ENCODE measurements around the gene RNMT.

Gene RNMT

DNA sequence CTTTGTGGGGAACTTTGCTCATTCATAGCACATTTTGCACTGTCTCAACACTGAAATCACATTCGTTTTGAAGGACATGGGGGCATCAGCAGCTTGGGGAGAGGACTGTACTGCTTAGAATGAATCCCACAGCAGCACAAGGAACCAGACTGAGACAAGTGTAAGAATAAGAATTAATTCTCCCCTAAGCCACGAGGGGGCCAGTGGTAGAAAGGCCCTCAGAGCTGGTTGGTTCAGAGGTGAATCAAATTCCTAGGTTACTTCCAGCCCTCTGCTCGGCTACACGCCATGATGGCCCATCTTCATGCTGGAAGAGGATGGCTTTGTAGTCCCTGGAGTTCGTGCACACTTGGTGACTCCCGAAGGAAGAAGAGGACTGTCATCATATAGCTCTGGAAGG is 85.5 kb downstream of the RNMT start:
- H3K27ac ChIP-seq (ENCODE audit: low read depth, low read length) = no peak overlapping the region
- H3K36me3 ChIP-seq (ENCODE audit: control insufficient read depth, insufficient read depth, low read length) = no peaks in the 10 kb centered on the region
- H3K27me3 ChIP-seq (ENCODE audit: control insufficient read depth, insufficient read depth, low read length) = no peaks in the 10 kb centered on the region
- peaks cover 45% of the 10 kb centered on the region for H3K4me1 ChIP-seq (ENCODE audit: control insufficient read depth, insufficient read depth, low read length)
- no peak overlapping the region for H3K9ac ChIP-seq (ENCODE audit: low read length)
- H3K9me3 ChIP-seq (ENCODE audit: control insufficient read depth, insufficient read depth, low read depth, low read length) = no peaks in the 10 kb centered on the region
- no peak overlapping the region for H3K4me3 ChIP-seq (ENCODE audit: low read depth, low read length)

DNA sequence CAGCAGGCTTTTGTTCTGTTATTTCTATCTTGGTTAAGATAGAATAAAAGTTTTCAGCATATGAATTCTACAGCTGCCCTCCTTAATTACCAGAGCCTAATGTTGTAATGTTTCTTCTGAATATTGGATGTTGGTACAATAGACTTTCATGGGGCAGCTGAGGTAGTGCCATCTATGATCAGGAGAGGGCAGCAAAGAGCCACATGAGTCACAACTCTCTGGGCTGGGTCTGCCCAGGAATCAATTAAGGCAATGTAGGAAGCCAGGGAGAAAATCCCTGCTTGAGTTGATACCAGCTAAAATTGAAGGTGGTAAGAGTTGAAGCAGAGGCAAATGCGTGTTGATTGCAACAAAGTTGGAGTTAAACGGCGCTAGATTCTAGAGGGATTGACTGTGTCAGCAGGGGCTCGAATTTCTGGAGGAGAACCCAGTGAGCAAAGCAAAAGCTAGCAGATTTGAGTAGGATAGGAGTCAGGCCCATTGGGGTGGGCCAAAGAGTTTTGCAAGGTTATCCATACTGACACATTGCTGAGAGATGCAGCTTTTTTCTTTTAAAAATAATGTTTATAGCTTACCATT is 86.9 kb downstream of the RNMT start:
- Histone ChIP-seq H3K27me3 (ENCODE audit: control insufficient read depth, insufficient read depth, low read length) (no peaks in the 10 kb centered on the region), H3K27ac (ENCODE audit: low read depth, low read length) (no peak overlapping the region), H3K4me1 (ENCODE audit: control insufficient read depth, insufficient read depth, low read length) (peaks cover 41% of the 10 kb centered on the region), H3K4me3 (ENCODE audit: low read depth, low read length) (no peak overlapping the region), H3K9me3 (ENCODE audit: control insufficient read depth, insufficient read depth, low read depth, low read length) (no peaks in the 10 kb centered on the region), H3K36me3 (ENCODE audit: control insufficient read depth, insufficient read depth, low read length) (no peaks in the 10 kb centered on the region), H3K9ac (ENCODE audit: low read length) (no peak overlapping the region)

Measured in HUES6 (cell line).